SK-N-SH (cell line): ENCODE data around the gene PSMC5. TPM values are rescaled to one million over a fixed set of nuclear protein-coding genes. Genes with fewer than 3 reads are reported as not detected.

Experiments used
- CTCF ChIA-PET: fragments of 300-600, 350-600 bp; formaldehyde crosslinking; extraction: SDS; loops from one replicate; lab custom pipeline; 2021; lab: Yijun Ruan, JAX
- POLR2A ChIA-PET: fragments of 350-600 bp; sonication (Branson Sonifier 250); formaldehyde crosslinking; extraction: SDS; loops from one replicate; lab custom pipeline; 2020; ENCODE audit warnings: antibody characterized with exemption, inconsistent platforms; lab: Yijun Ruan, JAX
- DNase-seq: peaks from one replicate; pipeline ENCODE4 v3.0.0; 2012
- H2AFZ ChIP-seq: fragments of 200-600 bp; sonication (generic); 2 replicates; pipeline ENCODE4 v1.8.1; 2016; ENCODE audit warnings: antibody characterized with exemption, mild to moderate bottlenecking, low read depth
- H3F3A ChIP-seq: fragments of 200-600 bp; sonication (generic); replicated peaks from 2 replicates; pipeline ENCODE3; 2016; ENCODE audit warnings: antibody characterized with exemption, mild to moderate bottlenecking; ENCODE audit not compliant: insufficient read depth
- H3K27ac ChIP-seq, 2 experiments: fragments of 200-500 bp in 1 of 2; fragments of 200-600 bp in 1 of 2; sonication (Bioruptor generic) in 1 of 2; sonication (generic), shearing (Covaris generic) in 1 of 2; 2 replicates each; pipeline versions ENCODE4 v1.5.1 to v1.6.1; 2014 to 2016; ENCODE audit warnings: low read depth in 2 of 2, inconsistent platforms in 1 of 2, low read length in 1 of 2, mild to moderate bottlenecking in 1 of 2, mixed read lengths in 1 of 2
- H3K27me3 ChIP-seq: fragments of 200-600 bp; sonication (generic), shearing (Covaris generic); 2 replicates; pipeline ENCODE4 v1.6.1; 2016; ENCODE audit warnings: mixed run types; ENCODE audit not compliant: insufficient read depth
- H3K36me3 ChIP-seq, 2 experiments: fragments of 200-500 bp in 1 of 2; fragments of 200-600 bp in 1 of 2; sonication (Bioruptor generic) in 1 of 2; sonication (generic) in 1 of 2; replicated peaks in 1 of 2; 2 replicates each; pipeline versions ENCODE3 to v1.5.1; 2014 to 2016; ENCODE audit warnings: low read length in 1 of 2, mild to moderate bottlenecking in 1 of 2; ENCODE audit not compliant: insufficient read depth in 2 of 2, control insufficient read depth in 1 of 2
- H3K4me1 ChIP-seq, 2 experiments: fragments of 200-500 bp in 1 of 2; fragments of 200-600 bp in 1 of 2; sonication (Bioruptor generic) in 1 of 2; sonication (generic), shearing (Covaris generic) in 1 of 2; 2 replicates each; pipeline versions ENCODE4 v1.5.1 to v1.6.1; 2014 to 2016; ENCODE audit warnings: low read depth in 1 of 2, low read length in 1 of 2, mixed run types in 1 of 2; ENCODE audit not compliant: insufficient read depth in 2 of 2, control insufficient read depth in 1 of 2
- H3K4me2 ChIP-seq: fragments of 200-600 bp; sonication (generic), shearing (Covaris generic); 2 replicates; pipeline ENCODE4 v1.6.1; 2017; ENCODE audit warnings: mixed run types
- H3K4me3 ChIP-seq, 2 experiments: fragments of 200-500 bp in 1 of 2; fragments of 200-600 bp in 1 of 2; sonication (Bioruptor generic) in 1 of 2; sonication (generic), shearing (Covaris generic) in 1 of 2; 2 replicates each; pipeline versions ENCODE4 v1.5.1 to v1.8.1; 2014 to 2016; ENCODE audit warnings: low read depth in 2 of 2, inconsistent platforms in 1 of 2, low read length in 1 of 2, mild to moderate bottlenecking in 1 of 2, mixed read lengths in 1 of 2, moderate library complexity in 1 of 2
- H3K79me2 ChIP-seq: fragments of 200-600 bp; sonication (generic); 2 replicates; pipeline ENCODE4 v1.8.1; 2017; ENCODE audit warnings: mild to moderate bottlenecking; ENCODE audit not compliant: insufficient read depth
- H3K9ac ChIP-seq: fragments of 200-600 bp; sonication (generic); 2 replicates; pipeline ENCODE4 v1.6.1; 2017; ENCODE audit warnings: mixed run types
- H3K9me2 ChIP-seq: fragments of 200-600 bp; sonication (generic); 2 replicates; pipeline ENCODE4 v1.6.1; 2017; ENCODE audit warnings: mixed run types
- H3K9me3 ChIP-seq: fragments of 200-600 bp; sonication (generic); 2 replicates; pipeline ENCODE4 v1.6.1; 2017; ENCODE audit warnings: mixed run types, mild to moderate bottlenecking, moderate library complexity
- H4K20me1 ChIP-seq: fragments of 200-600 bp; sonication (generic); 2 replicates; pipeline ENCODE4 v1.6.1; 2017; ENCODE audit warnings: mild to moderate bottlenecking, mixed run types; ENCODE audit not compliant: insufficient read depth
- EP300 ChIP-seq, 2 experiments: IDR thresholded peaks; 2 replicates each; pipeline versions ENCODE4 v1.4.0 to v1.6.1; 2012; ENCODE audit warnings: borderline replicate concordance in 1 of 2, low read depth in 1 of 2, low read length in 1 of 2
- FOXJ3 ChIP-seq: sonication (generic); formaldehyde crosslinking; IDR thresholded peaks from 2 replicates; pipeline ENCODE4 v1.5.1; 2020; ENCODE audit warnings: mild to moderate bottlenecking, missing genetic modification reagents
- FOXM1 ChIP-seq: IDR thresholded peaks from 2 replicates; pipeline ENCODE4 v1.4.0; 2012; ENCODE audit warnings: low read depth, mild to moderate bottlenecking
- GABPA ChIP-seq: IDR thresholded peaks from 2 replicates; pipeline ENCODE4 v1.4.0; 2012; ENCODE audit warnings: low read depth, mild to moderate bottlenecking
- GATA2 ChIP-seq: sonication (generic); formaldehyde crosslinking; IDR thresholded peaks from 2 replicates; pipeline ENCODE4 v1.5.0; 2020; ENCODE audit warnings: mild to moderate bottlenecking, missing genetic modification reagents
- JUND ChIP-seq: IDR thresholded peaks from 2 replicates; pipeline ENCODE4 v1.4.0; 2012
- MEF2A ChIP-seq: IDR thresholded peaks from 2 replicates; pipeline ENCODE4 v1.4.0; 2012; ENCODE audit warnings: low read depth, borderline replicate concordance
- MXI1 ChIP-seq: IDR thresholded peaks from 2 replicates; pipeline ENCODE4 v1.6.1; 2012; ENCODE audit warnings: mild to moderate bottlenecking, low read depth, low read length, improper control_type of control experiment
- PBX3 ChIP-seq: IDR thresholded peaks from 2 replicates; pipeline ENCODE4; 2012
- POLR2AphosphoS5 ChIP-seq: IDR thresholded peaks from 2 replicates; pipeline ENCODE4 v1.6.1; 2012; ENCODE audit warnings: low read depth, low read length
- RAD21 ChIP-seq: IDR thresholded peaks from 2 replicates; pipeline ENCODE4 v1.6.1; 2012; ENCODE audit warnings: mild to moderate bottlenecking, low read length
- SIN3A ChIP-seq: IDR thresholded peaks from 2 replicates; pipeline ENCODE4 v1.6.1; 2012; ENCODE audit warnings: low read depth, mild to moderate bottlenecking, low read length, moderate library complexity, borderline replicate concordance
- SMC3 ChIP-seq: IDR thresholded peaks from 2 replicates; pipeline ENCODE4 v1.6.1; 2012; ENCODE audit warnings: low read depth, low read length, improper control_type of control experiment
- TAF1 ChIP-seq: IDR thresholded peaks from 2 replicates; pipeline ENCODE4 v1.6.1; 2012; ENCODE audit warnings: low read depth, mild to moderate bottlenecking, low read length, moderate library complexity, borderline replicate concordance
- YY1 ChIP-seq: IDR thresholded peaks from 2 replicates; pipeline ENCODE4 v1.4.0; 2012; ENCODE audit warnings: low read depth, mild to moderate bottlenecking
- WGBS: methylation state at CpG from one replicate; pipeline ENCODE4 v1.1.6; 2017; ENCODE audit warnings: low lambda C conversion rate; 5-methylcytosine and 5-hydroxymethylcytosine counted together
- polyA plus RNA-seq, 3 experiments: library from polyadenylated mRNA; depleted of rRNA; stranded (reverse); fragments of >200 nt; gene quantifications; 2 replicates each; pipeline ENCODE4 v1.2.3, GENCODE V29; 2012
- TF ChIP-seq, protein P1 (sequence below): IDR thresholded peaks from 2 replicates; pipeline ENCODE4 v1.4.0; 2012; ENCODE audit warnings: low read depth, borderline replicate concordance
- TF ChIP-seq, protein P2 (sequence below): fragments of 150-350 bp; IDR thresholded peaks from 2 replicates; pipeline ENCODE4 v1.6.1; 2016; ENCODE audit warnings: mild to moderate bottlenecking, low read depth, low read length
- TF ChIP-seq, protein P3 (sequence below): fragments of 150-350 bp; IDR thresholded peaks from 2 replicates; pipeline ENCODE4 v1.6.1; 2017; ENCODE audit warnings: antibody characterized with exemption, low read length, low read depth, borderline replicate concordance

The PSMC5 gene
- polyA plus RNA-seq, 1 of the 3 experiments (the other 2 are of a cell fraction): 424 TPM

DNA sequence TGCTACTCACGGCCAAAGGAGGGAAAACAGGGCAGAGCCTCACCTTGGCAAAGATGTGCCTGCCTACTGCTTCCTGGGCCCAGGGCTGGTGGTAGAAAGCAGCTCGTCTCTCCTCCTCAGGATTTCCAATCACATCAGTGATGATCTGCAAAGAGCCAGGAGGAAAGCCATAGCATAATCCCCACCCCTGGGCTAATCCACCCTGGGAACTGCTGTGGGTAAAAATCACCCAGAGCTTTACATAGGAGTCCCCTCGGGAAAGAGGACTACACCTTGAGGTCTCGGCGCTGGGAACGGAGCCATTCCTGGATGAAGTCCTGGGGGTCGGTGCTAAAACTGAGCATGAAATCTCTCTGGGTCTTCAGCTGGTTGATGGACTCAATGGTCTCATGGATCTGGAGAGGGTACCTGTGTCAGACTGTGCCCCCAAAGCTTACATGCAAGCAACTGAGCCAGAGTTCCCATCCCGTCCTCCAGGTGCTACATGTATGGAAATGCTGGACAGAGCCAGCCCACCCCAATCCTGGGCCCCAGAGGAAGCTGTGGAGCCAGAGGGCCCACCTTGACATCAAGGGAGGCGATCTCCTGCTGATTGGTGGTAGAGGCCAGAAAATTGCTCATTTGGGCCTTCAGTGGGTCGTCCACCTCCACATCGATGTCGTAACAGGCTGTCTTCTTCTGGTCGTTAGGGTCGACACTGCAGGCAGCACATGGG lies 6.0 kb downstream of the PSMC5 start (continued):
- TF ChIP-seq GABPA: no peak

DNA sequence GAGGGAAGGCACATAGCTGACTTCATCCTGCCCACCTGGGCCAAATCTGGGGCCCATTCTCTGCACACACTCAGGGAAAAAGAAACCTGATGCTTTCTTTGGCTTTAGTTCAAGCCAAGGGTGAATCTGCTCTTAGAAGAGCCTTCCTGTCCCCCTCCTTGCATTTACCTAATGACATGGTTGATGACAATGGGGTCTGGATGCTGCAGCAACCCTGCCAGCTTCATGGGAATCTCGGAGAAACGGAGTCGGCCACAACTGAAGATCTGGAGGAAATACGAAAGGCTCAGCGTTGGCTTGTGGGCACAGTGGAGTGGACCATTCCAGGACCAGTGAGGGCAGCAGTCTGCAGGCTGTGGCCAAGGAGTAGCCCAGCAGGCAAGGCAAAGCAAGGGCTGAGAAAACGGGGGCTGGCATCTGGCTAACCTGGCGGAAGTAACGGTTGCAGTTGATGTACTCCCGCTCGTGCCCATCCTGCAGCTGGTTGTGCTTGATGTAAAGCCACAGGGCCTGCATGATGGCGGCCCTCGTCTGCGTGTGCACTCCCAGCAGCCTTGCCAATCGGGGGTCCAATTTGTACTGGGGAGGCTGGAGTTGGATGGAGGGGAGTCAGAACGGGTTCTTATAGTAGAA lies 6.6 kb downstream of the PSMC5 start:
- ChIA-PET CTCF (interaction anchor here (0.7 to 3.1 kb wide), 47 partner anchors 7 to 409 kb away, joined by 3 to 27 read pairs (median 5); partner anchors contain the start of genes CCDC47, DDX42, PSMC5 and STRADA), POLR2A (interaction anchor here (0.6 to 9.1 kb wide), 6 partner anchors 8 to 60 kb away, joined by 3 to 108 read pairs (median 4); partner anchors contain the start of genes CCDC47, DDX42 and SMARCD2)
- Histone ChIP-seq H3K4me3 (no peak overlapping the region), H3K36me3 (peaks cover 65 to 77% of the 10 kb centered on the region in 2 experiments), H3K4me2 (no peak overlapping the region), H3K27me3 (no peaks in the 10 kb centered on the region), H3F3A (peaks cover 30% of the 10 kb centered on the region), H3K9me2 (no peaks in the 10 kb centered on the region), H2AFZ (no peak overlapping the region), H4K20me1 (peaks cover 31% of the 10 kb centered on the region), H3K9ac (no peak overlapping the region), H3K79me2 (peaks cover 46% of the 10 kb centered on the region), H3K4me1 (peaks cover 6 to 29% of the 10 kb centered on the region in 2 experiments; a peak in 2 of 4 replicates), H3K9me3 (no peaks in the 10 kb centered on the region), H3K27ac (peak overlapping the region in 1 of 2 experiments; percentile 71; a peak in 1 of 4 replicates)
- no peak for DNase-seq
- WGBS: 98% methylated on average over 15 of the region's 15 CpGs
- peak; percentile 64 for TF ChIP-seq POLR2AphosphoS5
- no peak for TF ChIP-seq TAF1

DNA sequence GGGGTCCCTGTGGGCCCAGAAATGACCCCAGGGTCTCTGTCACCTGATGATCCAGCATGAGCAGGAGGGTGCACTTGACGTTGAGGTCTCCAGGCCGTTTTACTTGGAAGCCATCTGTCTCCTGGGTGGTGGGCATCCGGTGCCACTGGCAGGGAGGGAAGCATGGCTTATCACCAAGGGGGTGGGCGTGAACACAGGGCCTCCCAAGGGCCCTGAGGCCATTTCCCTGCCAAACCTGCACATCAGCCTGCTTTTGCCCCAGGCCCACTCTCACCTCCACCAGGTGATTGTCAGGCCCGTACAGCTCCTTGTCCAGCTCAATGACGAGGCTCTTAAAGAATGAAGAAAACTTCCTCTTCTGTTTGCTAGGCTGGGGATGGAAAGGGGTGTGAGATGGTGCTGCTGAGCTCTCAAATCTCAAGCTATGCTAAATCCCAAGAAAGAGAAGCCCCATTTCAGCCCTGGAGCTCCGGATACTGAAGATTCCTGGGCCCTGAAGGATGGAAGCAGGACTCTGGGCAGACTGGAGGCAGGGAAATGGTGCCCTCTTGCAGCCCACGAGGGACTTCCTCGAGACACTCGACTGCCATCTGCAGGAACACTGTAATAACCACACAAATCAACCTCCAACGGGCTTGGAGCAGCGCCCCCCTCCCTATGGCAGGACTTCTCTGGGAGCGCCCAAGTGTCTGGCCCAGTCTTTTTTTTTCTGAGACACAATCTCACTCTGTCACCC lies 7.4 kb downstream of the PSMC5 start:
- peaks cover 11 to 29% of the 10 kb centered on the region in 2 experiments for H3K4me1 ChIP-seq
- no peaks in the 10 kb centered on the region for H3K27me3 ChIP-seq
- H4K20me1 ChIP-seq: peaks cover 29% of the 10 kb centered on the region
- no peak overlapping the region for H3K4me2 ChIP-seq
- H3K9me2 ChIP-seq: no peaks in the 10 kb centered on the region
- H3K79me2 ChIP-seq: peaks cover 46% of the 10 kb centered on the region
- POLR2A ChIA-PET: interaction anchor here (1.2 to 9.1 kb wide), 5 partner anchors 7 to 61 kb away, joined by 4 to 108 read pairs (median 4); partner anchors contain the start of genes CCDC47 and SMARCD2
- H3K36me3 ChIP-seq: peaks cover 58 to 69% of the 10 kb centered on the region in 2 experiments
- no peak overlapping the region for H2AFZ ChIP-seq
- peak; percentile 87 for DNase-seq
- CTCF ChIA-PET: interaction anchor here (0.7 to 3.1 kb wide), 49 partner anchors 9 to 704 kb away, joined by 3 to 27 read pairs (median 4); partner anchors contain the start of genes CCDC47, DDX42, PSMC5 and STRADA
- H3K9me3 ChIP-seq: no peaks in the 10 kb centered on the region
- 31% methylated on average over 13 of the region's 13 CpGs for WGBS
- no peak overlapping the region for H3K4me3 ChIP-seq
- peaks cover 30% of the 10 kb centered on the region for H3F3A ChIP-seq
- no peak overlapping the region for H3K9ac ChIP-seq
- peak overlapping the region; percentile 12 to 71; a peak in 3 of 4 replicates for H3K27ac ChIP-seq
- TF ChIP-seq FOXJ3 (CRISPR knock-in tag): no peak
- peak in 1 of 2 experiments; percentile 15; a peak in 1 of 4 replicates for TF ChIP-seq EP300 (IDR thresholded peaks at IDR 0.05; ENCODE audit: borderline replicate concordance in 1 of 2, low read depth in 1 of 2, low read length in 1 of 2)
- TF ChIP-seq, protein P1, sequence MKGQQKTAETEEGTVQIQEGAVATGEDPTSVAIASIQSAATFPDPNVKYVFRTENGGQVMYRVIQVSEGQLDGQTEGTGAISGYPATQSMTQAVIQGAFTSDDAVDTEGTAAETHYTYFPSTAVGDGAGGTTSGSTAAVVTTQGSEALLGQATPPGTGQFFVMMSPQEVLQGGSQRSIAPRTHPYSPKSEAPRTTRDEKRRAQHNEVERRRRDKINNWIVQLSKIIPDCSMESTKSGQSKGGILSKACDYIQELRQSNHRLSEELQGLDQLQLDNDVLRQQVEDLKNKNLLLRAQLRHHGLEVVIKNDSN: no peak
- TF ChIP-seq YY1: peak; percentile 57; the same call in 1 of the 2 replicates
- TF ChIP-seq GATA2 (CRISPR knock-in tag): no peak
- peak; percentile 92 for TF ChIP-seq MXI1
- TF ChIP-seq GABPA: no peak
- no peak for TF ChIP-seq JUND
- 0 out of 2 replicates have a peak, but pooled peaks have one; percentile 7 for TF ChIP-seq PBX3
- TF ChIP-seq SMC3: peak; percentile 62
- TF ChIP-seq FOXM1: no peak
- TF ChIP-seq, protein P2, sequence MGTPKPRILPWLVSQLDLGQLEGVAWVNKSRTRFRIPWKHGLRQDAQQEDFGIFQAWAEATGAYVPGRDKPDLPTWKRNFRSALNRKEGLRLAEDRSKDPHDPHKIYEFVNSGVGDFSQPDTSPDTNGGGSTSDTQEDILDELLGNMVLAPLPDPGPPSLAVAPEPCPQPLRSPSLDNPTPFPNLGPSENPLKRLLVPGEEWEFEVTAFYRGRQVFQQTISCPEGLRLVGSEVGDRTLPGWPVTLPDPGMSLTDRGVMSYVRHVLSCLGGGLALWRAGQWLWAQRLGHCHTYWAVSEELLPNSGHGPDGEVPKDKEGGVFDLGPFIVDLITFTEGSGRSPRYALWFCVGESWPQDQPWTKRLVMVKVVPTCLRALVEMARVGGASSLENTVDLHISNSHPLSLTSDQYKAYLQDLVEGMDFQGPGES: no peak
- peak; percentile 43; the same call in 1 of the 2 replicates for TF ChIP-seq TAF1
- no peak for TF ChIP-seq MEF2A
- TF ChIP-seq, protein P3, sequence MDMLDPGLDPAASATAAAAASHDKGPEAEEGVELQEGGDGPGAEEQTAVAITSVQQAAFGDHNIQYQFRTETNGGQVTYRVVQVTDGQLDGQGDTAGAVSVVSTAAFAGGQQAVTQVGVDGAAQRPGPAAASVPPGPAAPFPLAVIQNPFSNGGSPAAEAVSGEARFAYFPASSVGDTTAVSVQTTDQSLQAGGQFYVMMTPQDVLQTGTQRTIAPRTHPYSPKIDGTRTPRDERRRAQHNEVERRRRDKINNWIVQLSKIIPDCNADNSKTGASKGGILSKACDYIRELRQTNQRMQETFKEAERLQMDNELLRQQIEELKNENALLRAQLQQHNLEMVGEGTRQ: 0 out of 2 replicates have a peak, but pooled peaks have one; percentile 22
- peak; percentile 80 for TF ChIP-seq SIN3A
- TF ChIP-seq RAD21: peak; percentile 77
